Liver (tissue), 9 donors: ENCODE data around the gene SIPA1L3. TPM values are rescaled to one million over a fixed set of nuclear protein-coding genes. Genes with fewer than 3 reads are reported as not detected.

Experiments used
- DNase-seq: peaks from one replicate; pipeline ENCODE4 v3.0.0-alpha.2; 2017; ENCODE audit warnings: low spot score
- H3K27ac ChIP-seq, 2 donors: one replicate each; pipeline ENCODE4 v1.7.0; 2013; ENCODE audit warnings: inconsistent platforms in 2 of 2, low read length in 2 of 2, control low read depth in 1 of 2, low read depth in 1 of 2, mild to moderate bottlenecking in 1 of 2
- H3K27me3 ChIP-seq, 4 donors: one replicate each; pipeline versions ENCODE4 v1.6.1 to v1.7.0; 2013; ENCODE audit warnings: low read length in 3 of 4, inconsistent platforms in 1 of 4, mild to moderate bottlenecking in 1 of 4, moderate library complexity in 1 of 4; ENCODE audit not compliant: control insufficient read depth in 4 of 4, insufficient read depth in 4 of 4
- H3K36me3 ChIP-seq, 4 donors: one replicate each; pipeline versions ENCODE4 v1.6.1 to v1.7.0; 2013; ENCODE audit warnings: low read length in 3 of 4, mild to moderate bottlenecking in 3 of 4, low read depth in 1 of 4, moderate library complexity in 1 of 4; ENCODE audit not compliant: control insufficient read depth in 4 of 4, insufficient read depth in 3 of 4
- H3K4me1 ChIP-seq, 4 donors: one replicate each; pipeline versions ENCODE4 v1.6.1 to v1.7.0; 2013; ENCODE audit warnings: low read length in 3 of 4, mild to moderate bottlenecking in 3 of 4, moderate library complexity in 1 of 4; ENCODE audit not compliant: control insufficient read depth in 4 of 4, insufficient read depth in 4 of 4
- H3K4me3 ChIP-seq, 3 donors: one replicate each; pipeline versions ENCODE4 v1.6.1 to v1.7.0; 2013; ENCODE audit warnings: low read length in 3 of 3, control low read depth in 1 of 3, low read depth in 1 of 3, mild to moderate bottlenecking in 1 of 3
- H3K9ac ChIP-seq, 2 donors: one replicate each; pipeline ENCODE4 v1.7.0; 2013; ENCODE audit warnings: low read length in 2 of 2, mild to moderate bottlenecking in 2 of 2, moderate library complexity in 2 of 2, control low read depth in 1 of 2, low read depth in 1 of 2
- H3K9me3 ChIP-seq, 4 donors: one replicate each; pipeline versions ENCODE4 v1.6.1 to v1.7.0; 2013; ENCODE audit warnings: low read length in 3 of 4; ENCODE audit not compliant: control insufficient read depth in 4 of 4
- EGR1 ChIP-seq, 2 donors: IDR thresholded peaks; 2 replicates each; pipeline ENCODE4 v1.6.1; 2016 to 2018; ENCODE audit warnings: antibody characterized with exemption in 2 of 2, low read depth in 2 of 2
- FOXA1 ChIP-seq: IDR thresholded peaks from 2 replicates; pipeline ENCODE4 v1.6.1; 2016; ENCODE audit warnings: antibody characterized with exemption
- FOXA2 ChIP-seq: IDR thresholded peaks from 2 replicates; pipeline ENCODE4 v1.6.1; 2016; ENCODE audit warnings: antibody characterized with exemption
- GABPA ChIP-seq, 2 donors: IDR thresholded peaks in 1 of 2; conservative IDR thresholded peaks in 1 of 2; 2 replicates each; pipeline ENCODE4 v1.6.1; 2016; ENCODE audit warnings: antibody characterized with exemption in 2 of 2, mild to moderate bottlenecking in 1 of 2, moderate library complexity in 1 of 2
- HNF4A ChIP-seq, 2 donors: conservative IDR thresholded peaks; 2 replicates each; pipeline ENCODE4 v1.6.1; 2016; ENCODE audit warnings: antibody characterized with exemption in 2 of 2, mild to moderate bottlenecking in 2 of 2
- HNF4G ChIP-seq: IDR thresholded peaks from 2 replicates; pipeline ENCODE4 v1.6.1; 2016; ENCODE audit warnings: antibody characterized with exemption
- JUND ChIP-seq, 2 donors: IDR thresholded peaks; 2 replicates each; pipeline ENCODE4 v1.6.1; 2016; ENCODE audit warnings: antibody characterized with exemption in 2 of 2
- NR2F2 ChIP-seq: IDR thresholded peaks from 2 replicates; pipeline ENCODE4 v1.6.1; 2016; ENCODE audit warnings: antibody characterized with exemption
- RAD21 ChIP-seq, 2 donors: IDR thresholded peaks; 2 replicates each; pipeline ENCODE4 v1.6.1; 2016; ENCODE audit warnings: antibody characterized with exemption in 2 of 2, mild to moderate bottlenecking in 2 of 2
- SP1 ChIP-seq: IDR thresholded peaks from 2 replicates; pipeline ENCODE4 v1.6.1; 2018; ENCODE audit warnings: antibody characterized with exemption, mild to moderate bottlenecking
- YY1 ChIP-seq: IDR thresholded peaks from 2 replicates; pipeline ENCODE4 v1.6.1; 2016; ENCODE audit warnings: antibody characterized with exemption, mild to moderate bottlenecking
- WGBS: extraction: QIAGEN DNeasy Blood & Tissue Kit; methylation state at CpG from one replicate; pipeline ENCODE4 v1.1.7; 2013; 5-methylcytosine and 5-hydroxymethylcytosine counted together
- polyA plus RNA-seq, 2 donors: library from polyadenylated mRNA; stranded (reverse) in 1 of 2; unstranded in 1 of 2; fragments of 200-250 nt in 1 of 2; fragments of >200 nt in 1 of 2; fragmentation: Nextera tagmentation in 1 of 2; extraction: Ambion mirVana in 1 of 2; gene quantifications; one replicate each; pipeline versions ENCODE4 v1.2.1 to v1.2.3, GENCODE V29; 2013 to 2015
- total RNA-seq, 2 donors: library from RNA; depleted of rRNA; stranded (reverse); fragments of >200 nt; gene quantifications; one replicate each; pipeline ENCODE4 v1.2.3, GENCODE V29; 2014
- TF ChIP-seq, protein P1 (sequence below): IDR thresholded peaks from 2 replicates; pipeline ENCODE4 v1.6.1; 2016; ENCODE audit warnings: antibody characterized with exemption, mild to moderate bottlenecking
- TF ChIP-seq, protein P2 (sequence below): IDR thresholded peaks from 2 replicates; pipeline ENCODE4 v1.6.1; 2016; ENCODE audit warnings: antibody characterized with exemption
- TF ChIP-seq, protein P3 (sequence below): IDR thresholded peaks from 2 replicates; pipeline ENCODE4 v1.6.1; 2016; ENCODE audit warnings: antibody characterized with exemption
- TF ChIP-seq, protein P4 (sequence below): fragments of 150-350 bp; IDR thresholded peaks from 2 replicates; pipeline ENCODE4 v1.5.1; 2017; ENCODE audit warnings: improper control_type of control experiment, low read depth, low read length; ENCODE audit not compliant: missing input control
- TF ChIP-seq, protein P5 (sequence below): IDR thresholded peaks from 2 replicates; pipeline ENCODE4 v1.6.1; 2016; ENCODE audit warnings: antibody characterized with exemption
- donor health status: healthy.
- donor health status: healthy.
- donor health status: healthy.
- donor health status: healthy.
- donor health status: healthy.

Gene SIPA1L3
- total and polyA plus RNA-seq, 4 donors = 2.4 to 10.0 (median 4.4) TPM

DNA sequence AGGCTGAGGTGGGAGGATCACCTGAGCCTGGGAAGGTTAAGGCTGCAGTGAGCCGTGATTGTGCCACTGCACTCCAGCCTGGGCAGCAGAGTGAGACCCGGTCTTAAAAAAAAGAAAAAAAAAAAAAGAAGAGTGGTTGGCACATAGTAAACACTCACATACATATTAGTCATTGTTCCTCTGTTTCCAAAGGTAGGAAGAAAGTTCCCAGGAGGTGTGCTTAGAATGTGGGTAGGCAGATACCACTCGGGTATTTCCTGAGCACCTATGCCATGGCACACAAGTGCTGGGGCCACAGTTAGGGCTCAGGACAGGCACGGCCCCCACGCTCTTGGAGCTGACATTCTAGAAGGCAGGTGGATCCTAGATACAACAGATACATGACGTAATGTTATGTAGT, 41.4 kb downstream of the SIPA1L3 start:
- Histone ChIP-seq H3K27ac (no peak overlapping the region), H3K27me3 (no peaks in the 10 kb centered on the region), H3K36me3 (no peaks in the 10 kb centered on the region), H3K4me1 (peaks cover 0 to 16% (median 5%) of the 10 kb centered on the region in 4 donors), H3K4me3 (no peak overlapping the region), H3K9me3 (no peaks in the 10 kb centered on the region), H3K9ac (no peak overlapping the region)
- TF ChIP-seq, protein P1, sequence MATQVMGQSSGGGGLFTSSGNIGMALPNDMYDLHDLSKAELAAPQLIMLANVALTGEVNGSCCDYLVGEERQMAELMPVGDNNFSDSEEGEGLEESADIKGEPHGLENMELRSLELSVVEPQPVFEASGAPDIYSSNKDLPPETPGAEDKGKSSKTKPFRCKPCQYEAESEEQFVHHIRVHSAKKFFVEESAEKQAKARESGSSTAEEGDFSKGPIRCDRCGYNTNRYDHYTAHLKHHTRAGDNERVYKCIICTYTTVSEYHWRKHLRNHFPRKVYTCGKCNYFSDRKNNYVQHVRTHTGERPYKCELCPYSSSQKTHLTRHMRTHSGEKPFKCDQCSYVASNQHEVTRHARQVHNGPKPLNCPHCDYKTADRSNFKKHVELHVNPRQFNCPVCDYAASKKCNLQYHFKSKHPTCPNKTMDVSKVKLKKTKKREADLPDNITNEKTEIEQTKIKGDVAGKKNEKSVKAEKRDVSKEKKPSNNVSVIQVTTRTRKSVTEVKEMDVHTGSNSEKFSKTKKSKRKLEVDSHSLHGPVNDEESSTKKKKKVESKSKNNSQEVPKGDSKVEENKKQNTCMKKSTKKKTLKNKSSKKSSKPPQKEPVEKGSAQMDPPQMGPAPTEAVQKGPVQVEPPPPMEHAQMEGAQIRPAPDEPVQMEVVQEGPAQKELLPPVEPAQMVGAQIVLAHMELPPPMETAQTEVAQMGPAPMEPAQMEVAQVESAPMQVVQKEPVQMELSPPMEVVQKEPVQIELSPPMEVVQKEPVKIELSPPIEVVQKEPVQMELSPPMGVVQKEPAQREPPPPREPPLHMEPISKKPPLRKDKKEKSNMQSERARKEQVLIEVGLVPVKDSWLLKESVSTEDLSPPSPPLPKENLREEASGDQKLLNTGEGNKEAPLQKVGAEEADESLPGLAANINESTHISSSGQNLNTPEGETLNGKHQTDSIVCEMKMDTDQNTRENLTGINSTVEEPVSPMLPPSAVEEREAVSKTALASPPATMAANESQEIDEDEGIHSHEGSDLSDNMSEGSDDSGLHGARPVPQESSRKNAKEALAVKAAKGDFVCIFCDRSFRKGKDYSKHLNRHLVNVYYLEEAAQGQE = no peak
- DNase-seq = no peak
- WGBS = 95% methylated on average over 6 of the region's 6 CpGs

DNA sequence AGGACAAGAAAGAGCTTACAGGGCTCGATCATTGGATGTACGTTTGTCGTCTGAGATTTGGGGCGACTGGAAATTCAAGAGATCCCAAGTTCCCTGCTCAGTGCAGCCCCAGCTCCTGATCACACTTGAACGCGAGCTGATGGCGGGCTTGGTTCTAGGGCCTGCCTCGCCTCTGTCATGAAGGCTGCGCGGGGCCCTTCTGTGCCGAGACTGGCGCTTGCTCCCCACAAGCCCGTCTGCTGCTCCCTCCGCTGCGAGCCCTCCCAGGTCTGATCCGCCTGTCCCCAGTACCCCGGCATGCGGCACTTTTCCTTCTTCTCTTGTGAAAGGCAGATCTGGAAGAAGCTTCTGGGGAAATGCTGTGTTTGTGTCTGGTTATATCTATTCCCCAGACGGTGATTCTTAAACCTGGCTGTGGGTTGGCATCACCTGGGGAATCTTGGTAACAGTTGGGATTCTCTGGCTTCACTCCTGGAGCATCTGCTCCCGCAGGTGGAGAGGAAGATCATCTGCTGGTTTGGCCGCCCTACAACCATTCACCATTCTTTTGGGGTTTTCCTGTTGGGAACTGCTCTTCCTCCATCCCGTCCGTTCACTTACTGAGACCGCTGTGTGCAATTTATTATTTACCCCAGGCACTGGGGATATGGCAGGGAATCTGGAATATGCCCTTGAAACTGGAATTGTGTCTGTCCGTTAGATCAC, 43.6 kb downstream of the SIPA1L3 start:
- no peak for DNase-seq
- WGBS = 94% methylated on average over 25 of the region's 25 CpGs
- H3K9ac ChIP-seq = no peak overlapping the region

More for the DNA sequence above, 43.6 kb downstream of the SIPA1L3 start:
- peaks cover 0 to 18% (median 9%) of the 10 kb centered on the region in 4 donors for H3K4me1 ChIP-seq
- no peaks in the 10 kb centered on the region for H3K9me3 ChIP-seq
- H3K36me3 ChIP-seq = no peaks in the 10 kb centered on the region
- H3K27me3 ChIP-seq = no peaks in the 10 kb centered on the region
- no peak overlapping the region for H3K4me3 ChIP-seq
- H3K27ac ChIP-seq = no peak overlapping the region
- TF ChIP-seq JUND (IDR thresholded peaks at IDR 0.05) (no peak), GABPA (IDR thresholded peaks at IDR 0.05 in 1 of 2, conservative IDR thresholded peaks at IDR 0.05 in 1 of 2) (no peak), HNF4A (conservative IDR thresholded peaks at IDR 0.05) (no peak), FOXA1 (no peak), NR2F2 (no peak), SP1 (no peak), RAD21 (IDR thresholded peaks at IDR 0.05) (no peak), EGR1 (IDR thresholded peaks at IDR 0.05; ENCODE audit: low read depth in 2 of 2) (no peak), YY1 (no peak), FOXA2 (no peak), HNF4G (no peak)
- TF ChIP-seq, protein P2, sequence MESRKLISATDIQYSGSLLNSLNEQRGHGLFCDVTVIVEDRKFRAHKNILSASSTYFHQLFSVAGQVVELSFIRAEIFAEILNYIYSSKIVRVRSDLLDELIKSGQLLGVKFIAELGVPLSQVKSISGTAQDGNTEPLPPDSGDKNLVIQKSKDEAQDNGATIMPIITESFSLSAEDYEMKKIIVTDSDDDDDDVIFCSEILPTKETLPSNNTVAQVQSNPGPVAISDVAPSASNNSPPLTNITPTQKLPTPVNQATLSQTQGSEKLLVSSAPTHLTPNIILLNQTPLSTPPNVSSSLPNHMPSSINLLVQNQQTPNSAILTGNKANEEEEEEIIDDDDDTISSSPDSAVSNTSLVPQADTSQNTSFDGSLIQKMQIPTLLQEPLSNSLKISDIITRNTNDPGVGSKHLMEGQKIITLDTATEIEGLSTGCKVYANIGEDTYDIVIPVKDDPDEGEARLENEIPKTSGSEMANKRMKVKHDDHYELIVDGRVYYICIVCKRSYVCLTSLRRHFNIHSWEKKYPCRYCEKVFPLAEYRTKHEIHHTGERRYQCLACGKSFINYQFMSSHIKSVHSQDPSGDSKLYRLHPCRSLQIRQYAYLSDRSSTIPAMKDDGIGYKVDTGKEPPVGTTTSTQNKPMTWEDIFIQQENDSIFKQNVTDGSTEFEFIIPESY = no peak
- TF ChIP-seq, protein P3, sequence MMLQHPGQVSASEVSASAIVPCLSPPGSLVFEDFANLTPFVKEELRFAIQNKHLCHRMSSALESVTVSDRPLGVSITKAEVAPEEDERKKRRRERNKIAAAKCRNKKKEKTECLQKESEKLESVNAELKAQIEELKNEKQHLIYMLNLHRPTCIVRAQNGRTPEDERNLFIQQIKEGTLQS = no peak
- TF ChIP-seq, protein P4, sequence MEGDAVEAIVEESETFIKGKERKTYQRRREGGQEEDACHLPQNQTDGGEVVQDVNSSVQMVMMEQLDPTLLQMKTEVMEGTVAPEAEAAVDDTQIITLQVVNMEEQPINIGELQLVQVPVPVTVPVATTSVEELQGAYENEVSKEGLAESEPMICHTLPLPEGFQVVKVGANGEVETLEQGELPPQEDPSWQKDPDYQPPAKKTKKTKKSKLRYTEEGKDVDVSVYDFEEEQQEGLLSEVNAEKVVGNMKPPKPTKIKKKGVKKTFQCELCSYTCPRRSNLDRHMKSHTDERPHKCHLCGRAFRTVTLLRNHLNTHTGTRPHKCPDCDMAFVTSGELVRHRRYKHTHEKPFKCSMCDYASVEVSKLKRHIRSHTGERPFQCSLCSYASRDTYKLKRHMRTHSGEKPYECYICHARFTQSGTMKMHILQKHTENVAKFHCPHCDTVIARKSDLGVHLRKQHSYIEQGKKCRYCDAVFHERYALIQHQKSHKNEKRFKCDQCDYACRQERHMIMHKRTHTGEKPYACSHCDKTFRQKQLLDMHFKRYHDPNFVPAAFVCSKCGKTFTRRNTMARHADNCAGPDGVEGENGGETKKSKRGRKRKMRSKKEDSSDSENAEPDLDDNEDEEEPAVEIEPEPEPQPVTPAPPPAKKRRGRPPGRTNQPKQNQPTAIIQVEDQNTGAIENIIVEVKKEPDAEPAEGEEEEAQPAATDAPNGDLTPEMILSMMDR = no peak
- TF ChIP-seq, protein P5, sequence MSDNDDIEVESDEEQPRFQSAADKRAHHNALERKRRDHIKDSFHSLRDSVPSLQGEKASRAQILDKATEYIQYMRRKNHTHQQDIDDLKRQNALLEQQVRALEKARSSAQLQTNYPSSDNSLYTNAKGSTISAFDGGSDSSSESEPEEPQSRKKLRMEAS = no peak
- TF ChIP-seq, protein P1 = no peak
